ENCODE measurements around the gene GYS2.
"Not testable (repeated sequence)": the region's sequence is repeated elsewhere in the genome, so short reads cannot be mapped to it uniquely, and the experiment has no call there.

The GYS2 gene

DNA sequence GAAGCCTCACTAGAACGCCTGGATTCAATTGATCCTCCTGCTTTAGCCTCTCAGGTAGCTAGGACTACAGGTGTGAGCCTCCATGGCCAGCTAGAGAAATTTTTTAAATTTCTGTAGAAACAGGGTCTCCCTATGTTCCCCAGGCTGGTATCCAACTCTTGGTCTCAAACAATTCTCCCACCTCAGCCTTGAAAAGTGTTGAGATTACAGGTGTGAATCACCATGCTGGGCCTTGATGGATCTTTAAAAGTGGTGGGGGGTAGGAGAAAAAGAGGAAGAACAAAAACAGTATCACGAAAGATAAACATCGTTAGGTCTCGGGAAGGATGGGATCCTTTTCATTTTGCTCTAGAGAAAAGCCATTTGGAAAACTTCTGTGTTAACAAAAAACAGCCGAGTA lies 4.5 kb downstream of the GYS2 start:
- H3K27me3 ChIP-seq (replicated peaks; ENCODE audit: control insufficient read depth, insufficient read depth, low read length), result no peaks in the 10 kb centered on the region
- no peak for TF ChIP-seq CTCF (IDR thresholded peaks at IDR 0.05; ENCODE audit: insufficient read depth, low read length, poor library complexity, severe bottlenecking)
- DNase-seq (ENCODE audit: extremely low read depth, insufficient read length), result no peak

DNA sequence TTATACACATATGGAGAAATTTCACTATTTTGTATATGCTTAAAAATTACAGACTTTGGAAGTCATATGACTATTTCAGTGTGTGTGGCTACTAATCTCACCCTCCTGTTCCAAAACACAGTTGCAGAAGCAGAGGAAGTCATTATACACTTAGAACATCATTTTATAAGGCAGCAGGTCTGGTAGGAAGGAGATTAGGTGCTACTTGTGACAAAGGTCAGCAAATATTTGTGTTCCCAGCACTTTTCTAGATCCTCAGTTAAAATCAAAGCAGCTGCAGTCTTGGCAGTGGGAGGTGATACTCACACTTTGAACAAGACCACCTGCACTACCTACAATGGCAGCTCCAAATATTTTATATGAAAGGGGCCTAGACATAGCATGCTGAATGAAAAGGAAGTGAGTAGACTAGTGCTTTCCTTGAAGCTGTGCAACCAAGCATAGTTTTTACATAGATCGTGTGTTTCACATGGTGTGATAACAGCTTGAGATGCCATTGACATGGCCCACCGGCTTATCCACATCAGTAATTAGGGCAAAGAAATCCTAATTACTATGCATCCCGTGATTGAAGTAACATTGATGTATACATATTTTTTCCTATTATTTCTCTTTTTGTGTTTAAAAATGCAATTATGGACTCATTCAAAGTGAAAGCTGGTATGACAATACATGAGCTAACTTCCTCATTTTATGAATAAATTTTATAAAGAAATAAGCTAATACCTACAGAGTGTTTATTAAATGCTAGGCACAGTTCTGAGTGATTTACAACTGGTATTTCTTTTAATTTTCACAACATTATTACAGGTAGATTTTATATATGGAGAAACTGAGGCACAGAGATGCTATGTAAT lies 5.3 kb downstream of the GYS2 start:
- Histone ChIP-seq H3K27me3 (replicated peaks; ENCODE audit: control insufficient read depth, insufficient read depth, low read length) (no peaks in the 10 kb centered on the region), H3K4me3 (replicated peaks; ENCODE audit: low read depth, low read length) (no peak overlapping the region), H3K36me3 (ENCODE audit: control insufficient read depth, insufficient read depth, low read length) (no peaks in the 10 kb centered on the region)
- DNase-seq (ENCODE audit: extremely low read depth, insufficient read length), result peak; percentile 10
- no peak for TF ChIP-seq CTCF (IDR thresholded peaks at IDR 0.05; ENCODE audit: insufficient read depth, low read length, poor library complexity, severe bottlenecking)

More for the DNA sequence above, 4.5 kb downstream of the GYS2 start:
- Histone ChIP-seq H3K4me3 (replicated peaks; ENCODE audit: low read depth, low read length) (no peak overlapping the region), H3K36me3 (ENCODE audit: control insufficient read depth, insufficient read depth, low read length) (no peaks in the 10 kb centered on the region)

- no peaks in the 10 kb centered on the region for H3K36me3 ChIP-seq (ENCODE audit: control insufficient read depth, insufficient read depth, low read length)
- no peak for DNase-seq (ENCODE audit: extremely low read depth, insufficient read length)
- TF ChIP-seq CTCF (IDR thresholded peaks at IDR 0.05; ENCODE audit: insufficient read depth, low read length, poor library complexity, severe bottlenecking), result no peak
- H3K27me3 ChIP-seq (replicated peaks; ENCODE audit: control insufficient read depth, insufficient read depth, low read length), result no peaks in the 10 kb centered on the region
- H3K4me3 ChIP-seq (replicated peaks; ENCODE audit: low read depth, low read length), result no peak overlapping the region
These were observed 6.0 kb downstream of the GYS2 start for GRCh38 chr12:21598651-21599050.

DNA sequence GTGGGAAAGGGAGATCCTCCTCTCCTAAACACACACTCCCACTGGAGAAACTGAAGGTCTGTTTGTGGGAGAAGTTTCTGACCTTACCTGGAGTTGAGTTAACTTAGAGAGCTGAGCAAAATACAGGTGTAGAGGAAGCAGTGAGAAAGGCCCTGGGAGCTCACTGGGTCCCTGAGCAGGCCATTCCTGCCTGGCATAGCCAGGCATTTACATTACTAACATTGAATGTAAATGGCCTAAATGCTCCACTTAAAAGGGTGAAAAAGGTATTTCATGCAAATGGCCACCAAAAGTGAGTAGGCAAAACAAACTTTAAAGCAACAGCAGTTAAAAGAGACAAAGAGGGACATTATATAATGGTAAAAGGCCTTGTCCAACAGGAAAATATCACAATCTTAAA lies 9.3 kb downstream of the GYS2 start:
- not testable (repeated sequence) for H3K27me3 ChIP-seq (replicated peaks; ENCODE audit: control insufficient read depth, insufficient read depth, low read length); DNase-seq (ENCODE audit: extremely low read depth, insufficient read length); H3K36me3 ChIP-seq (ENCODE audit: control insufficient read depth, insufficient read depth, low read length)

GRCh38 chr12:21585485-21585884 lies 19.2 kb downstream of the GYS2 start:
- H3K36me3 ChIP-seq (ENCODE audit: control insufficient read depth, insufficient read depth, low read length), result no peaks in the 10 kb centered on the region
- TF ChIP-seq CTCF (IDR thresholded peaks at IDR 0.05; ENCODE audit: insufficient read depth, low read length, poor library complexity, severe bottlenecking), result no peak
- H3K27me3 ChIP-seq (replicated peaks; ENCODE audit: control insufficient read depth, insufficient read depth, low read length), result no peaks in the 10 kb centered on the region
- DNase-seq (ENCODE audit: extremely low read depth, insufficient read length), result no peak
- H3K4me3 ChIP-seq (replicated peaks; ENCODE audit: low read depth, low read length), result no peak overlapping the region

More for the DNA sequence above, 9.3 kb downstream of the GYS2 start:
- not testable (repeated sequence) for H3K4me3 ChIP-seq (replicated peaks; ENCODE audit: low read depth, low read length)

DNA sequence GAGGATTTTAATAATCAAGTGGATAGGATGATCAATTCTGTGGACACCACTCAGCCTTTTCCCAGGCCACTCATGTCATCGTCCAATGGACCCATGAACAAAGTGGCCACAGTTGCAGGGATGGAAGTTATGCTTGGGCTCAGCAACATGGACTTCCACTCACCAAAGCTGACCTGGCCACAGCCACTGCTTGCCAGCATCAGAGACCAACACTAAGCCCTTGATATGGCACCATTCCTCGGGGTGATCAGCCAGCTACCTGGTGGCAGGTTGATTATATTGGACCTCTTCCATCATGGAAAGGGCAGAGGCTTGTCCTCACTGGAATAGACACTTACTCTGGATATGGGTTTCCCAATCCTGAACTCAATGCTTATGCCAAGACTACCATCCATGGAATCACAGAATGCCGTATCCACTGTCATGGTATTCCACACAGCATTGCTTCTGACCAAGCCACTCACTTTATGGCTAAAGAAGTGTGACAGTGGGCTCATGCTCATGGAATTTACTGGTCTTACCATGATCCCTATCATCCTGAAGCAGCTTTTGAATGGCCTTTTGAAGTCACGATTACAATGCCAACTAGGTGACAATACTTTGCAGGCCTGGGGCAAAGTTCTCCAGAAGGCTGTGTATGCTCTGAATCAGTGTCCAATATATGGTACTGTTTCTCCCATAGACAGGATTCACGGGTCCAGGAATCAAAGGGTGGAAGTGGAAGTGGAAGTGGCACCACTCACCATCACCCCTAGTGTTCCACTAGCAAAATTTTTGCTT lies 20.1 kb downstream of the GYS2 start:
- H3K36me3 ChIP-seq (ENCODE audit: control insufficient read depth, insufficient read depth, low read length); H3K27me3 ChIP-seq (replicated peaks; ENCODE audit: control insufficient read depth, insufficient read depth, low read length); DNase-seq (ENCODE audit: extremely low read depth, insufficient read length); H3K4me3 ChIP-seq (replicated peaks; ENCODE audit: low read depth, low read length): not testable (repeated sequence)
